ENCODE measurements around the gene MTMR11.
"Not testable (repeated sequence)": the region's sequence is repeated elsewhere in the genome, so short reads cannot be mapped to it uniquely, and the experiment has no call there.

The MTMR11 gene, protein sequence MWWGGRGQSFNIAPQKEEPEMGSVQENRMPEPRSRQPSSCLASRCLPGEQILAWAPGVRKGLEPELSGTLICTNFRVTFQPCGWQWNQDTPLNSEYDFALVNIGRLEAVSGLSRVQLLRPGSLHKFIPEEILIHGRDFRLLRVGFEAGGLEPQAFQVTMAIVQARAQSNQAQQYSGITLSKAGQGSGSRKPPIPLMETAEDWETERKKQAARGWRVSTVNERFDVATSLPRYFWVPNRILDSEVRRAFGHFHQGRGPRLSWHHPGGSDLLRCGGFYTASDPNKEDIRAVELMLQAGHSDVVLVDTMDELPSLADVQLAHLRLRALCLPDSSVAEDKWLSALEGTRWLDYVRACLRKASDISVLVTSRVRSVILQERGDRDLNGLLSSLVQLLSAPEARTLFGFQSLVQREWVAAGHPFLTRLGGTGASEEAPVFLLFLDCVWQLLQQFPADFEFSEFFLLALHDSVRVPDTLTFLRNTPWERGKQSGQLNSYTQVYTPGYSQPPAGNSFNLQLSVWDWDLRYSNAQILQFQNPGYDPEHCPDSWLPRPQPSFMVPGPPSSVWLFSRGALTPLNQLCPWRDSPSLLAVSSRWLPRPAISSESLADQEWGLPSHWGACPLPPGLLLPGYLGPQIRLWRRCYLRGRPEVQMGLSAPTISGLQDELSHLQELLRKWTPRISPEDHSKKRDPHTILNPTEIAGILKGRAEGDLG

DNA sequence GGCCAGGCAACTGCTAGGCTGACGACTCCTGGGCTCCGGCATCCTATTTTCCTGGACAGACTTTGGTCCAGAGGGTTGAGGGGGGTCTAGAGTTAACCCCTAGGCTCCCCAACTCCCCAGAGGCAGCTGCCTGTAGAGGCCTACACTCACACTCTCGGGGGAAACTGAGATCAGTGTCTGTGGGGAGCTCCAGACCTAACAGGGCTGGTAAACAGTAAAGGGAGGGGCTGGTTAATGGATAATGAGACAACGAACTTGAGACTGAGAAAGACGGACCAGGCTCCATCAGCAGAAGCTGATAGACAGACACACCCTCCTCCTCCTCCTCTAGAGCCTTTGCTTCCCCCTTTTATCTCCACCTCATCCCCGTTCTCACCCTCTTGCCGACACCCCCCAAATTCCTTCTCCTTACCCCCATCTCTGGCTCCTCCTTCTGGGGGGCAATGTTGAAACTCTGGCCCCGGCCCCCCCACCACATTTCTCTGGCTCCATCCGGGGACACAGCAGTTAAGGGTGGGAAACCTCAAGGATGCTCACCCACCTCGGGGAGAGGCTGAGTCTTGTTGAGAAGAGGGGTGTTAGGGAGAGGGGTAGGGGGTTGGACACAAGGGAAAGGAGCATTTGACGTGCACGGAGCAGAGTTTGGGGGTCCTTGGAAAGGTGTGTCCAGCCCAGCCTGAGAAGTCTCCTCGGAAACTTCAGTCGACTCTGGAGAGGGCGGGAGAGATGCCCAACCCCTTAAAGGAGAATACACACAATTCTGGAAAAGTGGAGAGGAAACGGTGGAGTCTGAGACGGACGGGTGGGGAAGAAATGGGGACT, at the start of gene MTMR11:
TSS of gene MTMR11 (minus strand) at position 710 of the 822 bp plus-strand sequence. CDS start at position 478, 232 bp downstream.
- FAIRE-seq: no peak

DNA sequence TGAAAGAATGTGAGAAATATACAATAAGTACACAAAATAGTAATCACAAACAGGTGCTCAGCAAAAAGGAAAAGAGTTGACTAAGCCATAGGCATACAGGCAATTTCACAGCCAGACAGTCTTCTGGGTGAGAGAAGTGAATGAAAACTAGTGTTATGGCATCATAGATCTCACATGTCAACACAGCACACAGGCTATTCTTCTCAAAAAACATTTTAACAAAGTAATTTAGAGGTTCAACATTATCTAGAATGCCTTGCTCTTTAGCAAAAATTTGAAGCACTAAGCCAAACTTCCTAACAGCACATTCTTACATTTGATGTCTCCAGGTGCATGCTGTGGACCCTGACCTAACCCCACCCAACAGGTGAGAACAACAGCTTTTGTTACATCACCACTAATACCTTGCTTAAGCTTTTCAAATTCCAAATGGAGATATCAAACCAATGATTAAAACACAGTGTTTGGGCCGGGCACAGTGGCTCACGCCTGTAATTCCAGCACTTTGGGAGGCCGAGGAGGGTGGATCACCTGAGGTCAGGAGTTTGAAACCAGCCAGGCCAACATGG, 43.4 kb upstream of the MTMR11 start:
- FAIRE-seq: no peak

DNA sequence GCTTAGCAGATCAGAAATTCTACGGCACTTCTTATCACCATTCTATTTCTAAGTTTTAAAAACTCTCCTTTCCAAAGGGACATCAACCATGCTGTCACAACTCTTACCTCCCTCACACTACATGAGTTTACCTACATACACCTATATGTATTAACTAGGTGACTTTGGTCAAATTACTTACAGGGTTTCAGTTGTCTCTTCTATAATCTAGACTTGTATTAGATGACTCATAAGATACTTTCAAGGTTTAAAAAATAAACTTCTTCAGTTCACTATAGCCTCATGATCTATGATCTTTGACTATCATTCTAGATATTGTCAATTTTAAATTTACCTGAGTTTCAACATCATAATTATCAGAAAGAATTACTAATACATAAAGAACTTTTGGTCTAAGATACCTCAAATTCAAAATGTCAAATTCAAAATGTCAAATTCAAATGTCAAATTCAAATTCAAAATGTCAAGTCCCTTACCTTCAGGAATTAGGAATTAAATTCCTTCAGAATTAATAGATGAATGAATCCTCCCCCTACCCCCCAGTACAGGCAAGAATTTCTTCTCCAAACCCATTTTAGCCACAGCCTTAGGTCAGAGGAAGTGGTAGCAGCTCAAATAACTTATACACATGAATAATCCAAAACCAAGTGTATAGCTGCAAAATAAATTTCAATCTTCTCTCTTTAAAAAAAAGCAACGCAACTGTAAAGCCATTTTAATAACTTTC, 42.7 kb upstream of the MTMR11 start:
- FAIRE-seq: no peak

DNA sequence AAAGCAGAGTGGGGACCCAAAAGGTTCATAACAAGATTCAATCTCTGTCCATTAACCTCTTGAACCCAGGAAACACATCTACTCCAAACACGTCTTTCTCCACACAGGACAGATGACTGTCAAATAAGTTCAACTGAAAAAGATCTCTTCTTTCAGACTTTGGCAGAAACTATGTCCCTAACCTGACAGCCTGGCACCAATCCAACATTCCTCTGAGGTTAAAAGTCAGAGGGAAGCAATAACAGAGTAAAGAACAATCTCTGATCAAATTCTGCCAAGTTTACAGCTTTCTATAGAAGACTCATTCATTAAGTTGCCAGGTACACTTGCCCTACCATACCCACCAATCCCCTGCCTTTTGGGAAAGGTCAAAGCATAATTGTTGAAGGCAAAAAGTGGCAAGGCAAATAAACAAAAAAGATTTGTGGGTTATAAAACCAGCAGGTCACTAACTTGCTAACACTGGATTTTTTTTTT, 41.9 kb upstream of the MTMR11 start:
- no peak for FAIRE-seq

DNA sequence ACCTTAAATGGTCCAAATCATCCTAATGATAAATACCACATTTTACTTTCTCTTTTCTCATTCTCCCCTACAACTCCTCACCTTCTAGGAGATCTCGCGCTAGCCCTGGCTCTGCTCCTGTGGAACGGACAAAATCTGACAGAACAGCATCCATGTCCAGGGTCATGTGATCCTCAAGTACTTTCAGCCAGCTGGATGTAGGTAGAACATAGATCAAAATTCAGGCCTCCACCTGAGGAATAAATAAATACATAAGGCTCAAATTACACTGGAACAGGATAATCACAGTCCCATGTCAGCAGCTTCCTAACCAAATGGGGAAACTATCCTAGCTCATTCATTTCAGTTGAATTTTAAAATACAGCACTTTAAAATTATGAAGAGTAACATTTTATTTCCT, 40.7 kb upstream of the MTMR11 start:
- FAIRE-seq: no peak

DNA sequence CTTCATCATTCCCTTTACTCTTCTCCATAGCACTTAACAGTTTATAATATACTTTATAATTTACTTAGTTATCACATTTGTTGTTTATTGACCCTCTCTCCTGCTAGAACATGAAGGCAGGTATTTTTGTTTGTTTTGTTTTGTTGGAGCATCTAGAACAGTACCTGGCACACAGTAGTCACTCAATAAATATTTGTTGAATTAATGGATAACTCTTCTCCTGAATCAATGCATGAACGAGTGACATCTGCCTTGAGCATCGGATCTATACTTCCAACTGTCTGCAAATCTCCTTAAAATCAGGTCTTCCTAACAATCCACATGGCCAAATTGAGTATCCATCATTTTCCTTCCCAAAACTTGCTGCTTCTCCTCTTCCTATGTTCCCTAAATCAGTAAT, 35.9 kb upstream of the MTMR11 start:
- FAIRE-seq: no peak

DNA sequence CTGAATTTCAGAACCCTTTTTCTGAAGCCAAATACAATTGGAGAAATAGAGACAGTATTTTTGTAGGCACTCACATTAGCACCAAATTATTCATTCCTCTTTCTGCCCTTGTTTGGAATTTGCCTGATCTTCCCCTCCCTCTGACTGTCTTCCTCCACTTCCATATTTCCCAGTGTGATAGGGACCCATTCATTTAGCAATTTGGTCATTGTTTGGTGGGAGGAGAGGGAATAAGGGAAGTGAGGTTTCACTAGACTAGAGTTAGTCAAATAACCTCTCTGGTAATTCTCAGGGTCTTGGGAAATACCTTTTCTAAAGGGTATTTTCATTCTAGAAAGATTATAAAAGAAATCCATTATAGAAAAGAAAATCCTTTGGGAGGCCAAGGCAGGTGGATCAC, 31.0 kb upstream of the MTMR11 start:
- FAIRE-seq: no peak

DNA sequence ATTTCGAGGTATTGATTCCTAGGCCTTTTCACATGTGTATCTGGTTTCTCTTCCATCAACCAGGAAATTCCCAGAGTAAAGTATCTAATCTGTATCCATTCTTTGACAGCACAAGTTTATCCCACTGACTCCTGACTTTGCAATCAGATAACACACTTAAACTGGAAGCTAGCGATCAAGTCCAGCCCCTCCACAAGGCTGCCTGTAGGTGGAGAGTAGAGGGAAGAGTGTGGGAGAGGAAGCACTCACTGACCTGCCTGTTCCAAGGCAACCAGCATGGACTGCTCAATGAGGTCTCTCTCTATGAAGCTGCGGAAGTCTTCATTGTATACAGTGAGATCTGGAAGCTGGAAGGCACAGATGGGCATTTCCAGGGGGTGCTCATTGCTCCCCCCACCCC, 30.4 kb upstream of the MTMR11 start:
- FAIRE-seq: no peak

DNA sequence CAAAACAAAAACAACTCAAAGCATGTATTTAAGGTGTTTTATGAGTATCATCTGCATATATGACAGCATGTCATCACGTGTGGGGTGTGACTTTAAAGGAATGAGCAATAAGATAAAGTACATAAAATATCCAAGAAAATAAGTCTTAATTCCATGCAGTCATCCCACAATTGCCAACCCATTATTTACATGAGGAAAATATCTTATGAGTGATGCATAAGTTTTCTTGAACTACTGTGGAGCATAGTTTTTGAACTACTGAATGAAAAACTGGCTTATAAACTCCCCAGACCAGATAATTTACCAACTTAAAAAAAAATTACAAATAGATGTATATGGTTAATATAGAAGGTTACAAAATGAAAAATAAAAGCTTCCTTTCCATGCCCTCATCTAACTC, 29.7 kb upstream of the MTMR11 start:
- FAIRE-seq: no peak

DNA sequence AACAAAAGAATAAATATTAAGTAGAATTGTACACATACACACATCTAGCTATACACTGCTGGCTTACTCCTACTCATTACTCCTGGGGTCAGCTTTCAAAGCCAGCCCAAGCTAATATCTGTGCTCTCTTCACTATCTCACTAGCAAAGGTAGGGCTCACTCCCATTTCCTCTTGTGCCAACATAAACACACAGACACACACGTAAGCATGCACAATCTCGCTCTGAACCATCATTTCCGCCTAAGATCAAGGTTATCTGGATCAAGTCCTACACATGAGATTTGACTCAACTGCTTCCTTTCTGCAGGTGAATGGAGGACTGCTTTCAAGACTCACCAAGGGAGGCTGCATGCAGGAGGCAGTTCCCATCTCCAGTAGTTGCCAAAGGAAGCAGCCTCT, 28.8 kb upstream of the MTMR11 start:
- FAIRE-seq: no peak

DNA sequence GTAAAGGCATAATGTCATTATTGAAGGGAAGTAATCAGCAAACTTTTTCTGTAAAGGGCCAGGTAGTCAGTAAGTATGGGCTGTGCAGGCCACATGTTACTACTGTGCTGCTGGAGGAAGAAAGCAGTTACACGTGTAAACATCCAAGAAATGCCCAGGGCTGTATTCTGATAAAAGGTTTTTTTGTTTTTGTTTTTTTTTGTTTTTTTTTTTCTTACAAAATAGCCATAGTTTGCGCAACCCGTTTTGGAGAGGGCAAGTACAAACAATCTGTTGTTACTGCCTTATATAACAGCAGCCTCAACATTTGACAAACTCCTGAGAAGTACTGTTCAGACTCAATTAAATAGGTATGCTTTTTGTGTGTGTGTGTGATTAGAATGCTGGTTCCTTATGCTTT, 26.7 kb upstream of the MTMR11 start:
- FAIRE-seq: no peak

DNA sequence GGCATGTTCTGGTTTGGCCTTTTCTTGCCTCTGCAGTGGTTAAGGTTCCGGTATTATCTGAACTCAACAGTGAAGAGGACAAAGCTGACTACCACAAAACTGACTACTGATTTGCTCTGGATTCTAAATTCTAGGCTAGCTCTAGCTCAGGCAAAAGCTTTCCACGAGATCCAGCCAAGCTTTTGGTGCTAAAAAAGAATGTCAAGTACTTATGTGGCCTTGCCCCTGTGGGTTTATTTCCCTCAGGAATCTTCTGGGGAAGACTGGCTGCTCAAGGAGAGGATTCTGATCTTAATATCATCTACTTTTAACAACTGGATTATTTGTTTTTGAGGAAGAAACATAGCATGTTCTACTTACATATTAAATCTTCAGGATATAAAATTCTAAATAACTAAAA, 26.1 kb upstream of the MTMR11 start:
- FAIRE-seq: no peak

DNA sequence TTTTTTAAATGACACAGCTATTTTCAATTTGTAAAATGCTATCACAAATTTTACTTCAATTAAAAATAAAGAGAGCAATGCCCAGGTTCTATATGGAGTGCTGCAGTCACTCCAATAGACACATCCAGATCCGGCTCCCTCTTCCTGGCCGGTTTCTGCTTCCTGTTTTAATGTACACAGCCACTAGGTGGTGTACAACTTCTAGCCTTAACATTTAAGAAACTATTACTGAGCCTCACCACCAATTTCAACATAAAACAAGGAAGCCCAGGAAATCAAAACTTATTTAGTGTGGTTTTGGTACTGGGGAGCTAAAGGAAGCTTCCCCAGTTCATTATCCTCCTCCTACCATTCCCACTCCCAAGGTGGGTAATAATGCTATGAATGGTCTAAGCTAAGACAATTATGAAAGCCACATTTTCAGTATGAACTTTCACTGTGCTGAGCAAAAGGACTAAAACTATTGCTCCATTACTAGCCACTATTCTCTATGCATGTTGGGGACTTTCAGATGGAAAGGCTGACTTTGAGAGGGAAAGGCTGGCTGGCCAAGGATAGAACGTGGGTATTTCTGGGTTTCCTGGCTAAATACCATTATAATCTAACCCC, 25.5 kb upstream of the MTMR11 start:
- no peak for FAIRE-seq

DNA sequence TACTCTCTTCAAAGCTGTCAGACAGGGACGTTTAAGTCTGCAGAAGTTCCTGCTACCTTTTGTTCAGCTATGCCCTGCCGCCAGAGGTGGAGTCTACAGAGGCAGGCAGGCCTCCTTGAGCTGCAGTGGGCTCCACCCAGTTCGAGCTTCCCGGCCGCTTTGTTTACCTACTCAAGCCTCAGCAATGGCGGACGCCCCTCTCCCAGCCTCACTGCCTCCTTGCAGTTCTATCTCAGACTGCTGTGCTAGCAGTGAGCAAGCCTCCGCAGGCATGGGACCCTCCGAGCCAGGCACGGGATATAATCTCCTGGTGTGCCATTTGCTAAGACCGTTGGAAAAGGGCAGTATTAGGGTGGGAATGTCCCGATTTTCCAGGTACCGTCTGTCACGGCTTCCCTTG, 20.9 kb upstream of the MTMR11 start:
- not testable (repeated sequence) for FAIRE-seq

DNA sequence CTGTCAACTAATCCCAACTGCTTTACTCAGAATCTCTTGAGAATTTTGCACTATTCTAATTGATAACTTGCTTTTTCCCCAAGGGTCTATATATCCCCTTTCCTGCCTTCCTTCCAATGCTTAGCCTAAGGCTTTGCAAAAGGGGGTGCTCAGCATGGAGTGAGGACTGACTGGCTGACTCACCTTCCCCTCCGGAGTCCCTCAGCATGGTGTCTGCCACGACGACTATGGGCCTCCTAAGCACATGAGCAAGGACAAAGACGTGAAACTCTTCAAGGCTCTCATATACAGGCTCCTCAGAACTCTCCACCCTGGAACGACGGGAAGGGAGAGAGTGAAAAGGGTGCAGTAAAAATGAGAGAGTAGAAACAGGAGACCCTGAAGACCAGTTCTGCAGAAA, 13.2 kb upstream of the MTMR11 start:
- FAIRE-seq: no peak

DNA sequence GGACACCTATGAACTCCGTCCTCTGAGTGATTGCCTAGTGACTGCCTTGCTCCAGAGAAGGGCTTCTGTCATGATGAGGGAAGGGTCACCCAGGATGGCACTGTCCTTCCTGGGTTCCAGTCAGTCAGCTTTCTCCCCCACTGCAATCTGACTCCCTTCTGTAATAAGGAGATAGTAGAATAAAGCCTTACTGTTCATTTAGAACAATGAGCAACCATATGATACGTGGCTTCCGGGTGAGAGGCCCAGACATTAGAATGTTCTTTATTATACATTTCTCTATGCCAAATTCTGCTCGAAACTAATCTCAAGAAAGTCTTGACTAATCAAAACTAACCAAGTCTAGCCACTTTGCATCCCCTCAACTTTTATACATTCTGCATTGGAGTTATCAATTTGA, 8.5 kb upstream of the MTMR11 start:
- FAIRE-seq: no peak

DNA sequence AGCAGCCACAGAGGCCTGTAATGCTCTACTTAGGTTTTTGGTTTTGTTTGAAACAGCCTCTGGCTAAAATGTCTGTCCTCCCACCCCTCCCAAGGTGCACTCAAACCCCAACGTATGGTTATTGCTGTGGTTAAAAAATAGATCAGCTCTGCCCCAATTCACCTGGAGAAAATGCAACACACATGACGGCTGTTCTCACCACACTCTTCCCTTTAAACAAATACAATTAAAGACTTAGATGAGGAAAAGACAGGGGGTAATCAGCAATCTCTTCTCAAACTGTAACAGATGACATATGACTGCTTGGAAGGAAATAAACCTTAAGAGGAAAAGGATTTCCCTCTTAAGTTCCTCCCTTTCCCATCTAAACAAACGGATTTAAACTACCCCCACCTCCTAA, 6.2 kb upstream of the MTMR11 start:
- no peak for FAIRE-seq

DNA sequence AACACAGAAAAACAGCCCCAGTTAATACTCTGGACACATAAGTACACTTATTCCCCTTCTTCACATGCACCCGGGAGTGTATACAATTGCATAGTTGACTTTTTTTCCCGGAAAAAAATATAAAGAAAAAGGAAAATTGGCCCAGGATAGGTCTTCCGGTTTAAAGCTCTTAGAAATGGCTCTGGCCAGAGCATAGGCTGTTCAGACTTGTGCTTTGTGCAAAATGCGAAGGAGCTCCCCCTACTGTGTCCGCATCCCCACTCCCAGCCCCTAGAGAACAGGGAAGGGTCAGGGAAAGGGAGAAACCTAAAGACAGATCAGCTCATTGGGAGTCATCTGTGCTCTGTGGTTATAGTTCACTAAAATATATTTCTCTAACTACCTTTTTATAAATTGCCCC, 5.5 kb upstream of the MTMR11 start:
- no peak for FAIRE-seq

DNA sequence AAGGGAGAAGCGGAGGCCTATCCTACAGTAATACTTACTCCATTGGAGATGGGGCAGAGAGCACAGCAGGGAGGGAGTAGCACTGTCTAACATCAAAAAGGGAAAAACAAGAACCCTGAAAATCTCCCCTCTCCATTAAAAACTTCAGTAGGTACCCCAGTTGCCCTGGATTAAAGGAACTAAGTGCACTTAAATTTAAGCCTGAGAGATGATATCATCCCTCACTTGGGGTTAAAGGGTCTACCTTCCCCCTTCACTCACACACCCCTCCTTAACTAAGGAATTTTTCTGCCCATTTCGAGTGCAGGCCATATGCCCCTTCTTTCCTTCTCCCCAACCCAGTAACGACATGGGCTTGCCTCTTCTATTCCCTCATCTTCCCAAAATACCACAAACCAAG, 3.7 kb upstream of the MTMR11 start:
- FAIRE-seq: no peak

DNA sequence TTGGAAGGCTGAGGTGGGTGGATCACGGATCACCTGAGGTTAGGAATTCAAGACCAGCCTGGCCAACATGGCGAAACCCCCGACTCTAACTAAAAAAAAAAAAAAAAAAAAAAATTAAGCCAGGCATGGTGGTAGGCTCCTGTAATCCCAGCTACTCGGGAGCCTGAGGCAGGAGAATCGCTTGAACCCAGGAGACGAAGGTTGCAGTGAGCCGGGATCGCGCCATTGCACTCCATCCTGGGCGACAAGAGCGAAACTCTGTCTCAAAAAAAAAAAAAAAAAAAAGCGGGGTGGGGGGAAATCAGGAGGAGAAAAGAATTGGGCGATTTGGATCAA, 2.0 kb upstream of the MTMR11 start:
- not testable (repeated sequence) for FAIRE-seq

DNA sequence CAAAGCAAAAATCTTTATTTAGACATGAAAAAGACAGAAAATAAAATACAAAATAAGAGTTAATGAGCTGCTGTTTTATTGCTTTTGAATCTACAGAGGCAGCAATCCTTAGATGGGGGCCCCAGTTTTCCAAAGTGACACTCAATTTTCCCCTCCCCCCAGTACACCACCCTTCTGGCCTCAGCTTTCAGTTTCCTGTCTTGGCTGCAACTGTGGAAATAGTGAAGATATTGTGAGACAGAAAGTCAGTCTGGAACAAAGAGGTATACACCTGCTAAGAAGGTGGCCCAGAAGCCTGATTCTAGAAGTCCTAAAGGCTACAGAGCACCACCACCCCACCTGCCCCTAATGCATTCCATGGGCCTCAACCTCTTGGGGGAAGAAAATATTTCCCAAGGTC, 1.1 kb upstream of the MTMR11 start:
- no peak for FAIRE-seq
